Measurements from ENCODE around the gene ERGIC1. TPM values are rescaled to one million over a fixed set of nuclear protein-coding genes. Genes with fewer than 3 reads are reported as not detected.

The ERGIC1 gene
- total RNA-seq, 3 donors from 2014 or later (not counting 1 experiment from before 2014, with no cell fraction given) = 86.2 to 126 (median 121) TPM

DNA sequence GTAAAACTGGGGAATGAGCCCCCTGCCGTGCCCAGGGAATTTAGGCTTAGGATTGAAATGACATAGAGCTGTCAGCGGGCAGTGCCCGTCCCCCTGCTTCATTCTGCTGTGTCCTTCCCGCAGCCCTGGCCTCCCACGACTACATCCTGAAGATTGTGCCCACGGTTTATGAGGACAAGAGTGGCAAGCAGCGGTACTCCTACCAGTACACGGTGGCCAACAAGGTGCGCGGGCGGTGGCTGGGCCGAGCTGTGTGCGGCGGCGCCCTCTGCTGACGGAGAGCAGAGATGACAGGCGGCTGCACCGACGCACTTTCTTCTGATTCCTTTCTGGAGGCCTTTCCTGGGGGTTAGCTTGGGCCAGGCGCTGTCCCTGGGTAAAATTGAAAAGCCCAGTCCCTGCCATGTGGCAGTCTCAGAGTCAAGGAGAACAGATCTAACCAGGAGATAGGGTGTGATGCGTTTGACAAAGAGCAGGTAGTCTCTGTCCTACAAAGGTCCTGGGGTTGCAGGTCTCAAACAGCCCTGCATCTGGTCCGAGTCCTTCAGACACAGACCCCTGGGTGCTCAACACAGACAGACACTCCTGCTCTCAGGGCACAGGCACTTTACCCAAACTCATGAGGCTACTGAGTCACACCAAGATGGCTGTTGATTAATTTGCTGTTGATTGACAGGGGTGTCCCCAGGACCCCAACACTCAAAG lies 98.4 kb downstream of the ERGIC1 start:
- no peak overlapping the region for H3K4me3 ChIP-seq (ENCODE audit: low read length)
- H3K36me3 ChIP-seq (ENCODE audit: control insufficient read depth, insufficient read depth, low read length) = peaks cover 47% of the 10 kb centered on the region
- Mint-ChIP-seq H3K4me3 (no peak overlapping the region), H3K9me3 (no peaks in the 10 kb centered on the region), H3K4me1 (peaks cover 7 to 8% of the 10 kb centered on the region in 2 donors), H3K27ac (peak overlapping the region; percentile 51 to 79), H3K27me3 (ENCODE audit: low read depth in 2 of 2) (no peaks in the 10 kb centered on the region), H3K36me3 (peaks cover 25% of the 10 kb centered on the region)
- H3K9me3 ChIP-seq (ENCODE audit: control insufficient read depth, insufficient read depth, low read length) = no peaks in the 10 kb centered on the region
- DNase-seq = peak; percentile 72 to 86
- WGBS (ENCODE audit: insufficient coverage) = 32% methylated on average over 22 of the region's 22 CpGs
- TF ChIP-seq, protein P1, sequence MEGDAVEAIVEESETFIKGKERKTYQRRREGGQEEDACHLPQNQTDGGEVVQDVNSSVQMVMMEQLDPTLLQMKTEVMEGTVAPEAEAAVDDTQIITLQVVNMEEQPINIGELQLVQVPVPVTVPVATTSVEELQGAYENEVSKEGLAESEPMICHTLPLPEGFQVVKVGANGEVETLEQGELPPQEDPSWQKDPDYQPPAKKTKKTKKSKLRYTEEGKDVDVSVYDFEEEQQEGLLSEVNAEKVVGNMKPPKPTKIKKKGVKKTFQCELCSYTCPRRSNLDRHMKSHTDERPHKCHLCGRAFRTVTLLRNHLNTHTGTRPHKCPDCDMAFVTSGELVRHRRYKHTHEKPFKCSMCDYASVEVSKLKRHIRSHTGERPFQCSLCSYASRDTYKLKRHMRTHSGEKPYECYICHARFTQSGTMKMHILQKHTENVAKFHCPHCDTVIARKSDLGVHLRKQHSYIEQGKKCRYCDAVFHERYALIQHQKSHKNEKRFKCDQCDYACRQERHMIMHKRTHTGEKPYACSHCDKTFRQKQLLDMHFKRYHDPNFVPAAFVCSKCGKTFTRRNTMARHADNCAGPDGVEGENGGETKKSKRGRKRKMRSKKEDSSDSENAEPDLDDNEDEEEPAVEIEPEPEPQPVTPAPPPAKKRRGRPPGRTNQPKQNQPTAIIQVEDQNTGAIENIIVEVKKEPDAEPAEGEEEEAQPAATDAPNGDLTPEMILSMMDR (IDR thresholded peaks at IDR 0.05) = peak; percentile 94
- intact Hi-C loops (cut with micrococcal nuclease) = loop anchor here (1.0 to 5.0 kb wide), 4 partner anchors 85 to 219 kb away; no protein-coding TSS in a partner anchor
- H3K27ac ChIP-seq (ENCODE audit: low read length) = no peak overlapping the region
- ATAC-seq = peak; percentile 93 to 100 (median 99)
- peaks cover 6% of the 10 kb centered on the region for H3K4me1 ChIP-seq (ENCODE audit: control insufficient read depth, insufficient read depth, low read length)
- no peaks in the 10 kb centered on the region for H3K27me3 ChIP-seq (ENCODE audit: control insufficient read depth, insufficient read depth, low read length)

DNA sequence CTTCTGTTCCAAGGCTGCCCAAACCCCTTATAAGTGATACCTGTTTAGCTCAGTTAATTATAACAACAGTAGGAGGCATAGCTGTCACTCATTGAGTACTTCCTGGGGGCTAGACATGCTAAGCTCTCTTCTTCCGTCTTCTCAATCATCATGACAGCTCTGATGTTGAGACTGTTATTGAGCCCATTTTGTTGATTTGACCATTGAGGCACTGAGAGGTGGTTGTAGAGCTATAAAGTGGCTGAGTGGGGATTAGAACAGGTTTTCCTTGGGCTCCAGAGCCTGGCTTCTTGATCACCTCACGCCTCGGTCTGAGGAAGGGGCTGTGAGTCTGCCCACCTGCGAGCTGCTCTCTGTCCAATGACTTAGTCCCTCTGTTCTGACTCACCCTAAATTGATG lies 99.2 kb downstream of the ERGIC1 start:
- Mint-ChIP-seq H3K4me3 (no peak overlapping the region), H3K4me1 (peaks cover 7 to 8% of the 10 kb centered on the region in 2 donors), H3K9me3 (no peaks in the 10 kb centered on the region), H3K27ac (no peak overlapping the region), H3K27me3 (ENCODE audit: low read depth in 2 of 2) (no peaks in the 10 kb centered on the region), H3K36me3 (peaks cover 19% of the 10 kb centered on the region)
- TF ChIP-seq, protein P1 (IDR thresholded peaks at IDR 0.05) = no peak
- DNase-seq = no peak
- peaks cover 41% of the 10 kb centered on the region for H3K36me3 ChIP-seq (ENCODE audit: control insufficient read depth, insufficient read depth, low read length)
- no peaks in the 10 kb centered on the region for H3K9me3 ChIP-seq (ENCODE audit: control insufficient read depth, insufficient read depth, low read length)
- H3K27ac ChIP-seq (ENCODE audit: low read length) = no peak overlapping the region
- no peaks in the 10 kb centered on the region for H3K27me3 ChIP-seq (ENCODE audit: control insufficient read depth, insufficient read depth, low read length)
- H3K4me3 ChIP-seq (ENCODE audit: low read length) = no peak overlapping the region
- intact Hi-C loops (cut with micrococcal nuclease) = loop anchor here (2.0 to 5.0 kb wide), 2 partner anchors 86 to 160 kb away; no protein-coding TSS in a partner anchor
- 100% methylated on average over 4 of the region's 4 CpGs for WGBS (ENCODE audit: insufficient coverage)
- ATAC-seq = no peak
- H3K4me1 ChIP-seq (ENCODE audit: control insufficient read depth, insufficient read depth, low read length) = peaks cover 6% of the 10 kb centered on the region

DNA sequence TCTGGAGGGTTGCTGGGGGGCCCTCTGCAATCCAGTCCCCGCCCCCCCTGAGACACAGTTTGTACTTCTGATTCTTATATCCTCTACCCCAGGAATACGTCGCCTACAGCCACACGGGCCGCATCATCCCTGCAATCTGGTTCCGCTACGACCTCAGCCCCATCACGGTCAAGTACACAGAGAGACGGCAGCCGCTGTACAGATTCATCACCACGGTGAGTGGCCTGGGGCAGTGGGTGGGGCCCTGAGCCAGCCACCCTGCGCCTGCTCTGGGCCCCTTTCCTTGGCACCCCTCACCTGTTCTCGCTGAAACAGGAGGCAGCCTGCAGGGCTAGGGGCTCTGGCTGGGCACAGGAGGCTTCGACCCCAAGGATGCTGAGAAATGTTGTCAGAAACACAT lies 101.0 kb downstream of the ERGIC1 start:
- Histone ChIP-seq H3K27me3 (ENCODE audit: control insufficient read depth, insufficient read depth, low read length) (no peaks in the 10 kb centered on the region), H3K4me1 (ENCODE audit: control insufficient read depth, insufficient read depth, low read length) (peaks cover 6% of the 10 kb centered on the region), H3K4me3 (ENCODE audit: low read length) (no peak overlapping the region), H3K27ac (ENCODE audit: low read length) (no peak overlapping the region), H3K9me3 (ENCODE audit: control insufficient read depth, insufficient read depth, low read length) (no peaks in the 10 kb centered on the region), H3K36me3 (ENCODE audit: control insufficient read depth, insufficient read depth, low read length) (peaks cover 46% of the 10 kb centered on the region)
- Mint-ChIP-seq H3K27ac (no peak overlapping the region), H3K4me3 (no peak overlapping the region), H3K36me3 (peaks cover 19% of the 10 kb centered on the region), H3K4me1 (peaks cover 7 to 8% of the 10 kb centered on the region in 2 donors), H3K27me3 (ENCODE audit: low read depth in 2 of 2) (no peaks in the 10 kb centered on the region), H3K9me3 (no peaks in the 10 kb centered on the region)
- intact Hi-C loops (cut with micrococcal nuclease) = no loop called here
- no peak for DNase-seq
- 96% methylated on average over 14 of the region's 14 CpGs for WGBS (ENCODE audit: insufficient coverage)
- no peak for ATAC-seq
- TF ChIP-seq, protein P1 (IDR thresholded peaks at IDR 0.05) = no peak

Data from natural killer cell (primary cell).